Adrenal gland (tissue), 5 donors: ENCODE measurements around the gene MBP.

ENCODE experiments used
- POLR2A ChIP-seq, 2 donors: fragments of 450-650 bp; IDR thresholded peaks; one replicate each; pipeline ENCODE4 v1.6.1; 2017; ENCODE audit warnings: antibody characterized with exemption in 2 of 2, mild to moderate bottlenecking in 2 of 2, moderate library complexity in 1 of 2
- TF ChIP-seq, protein P1 (sequence below), 6 experiments: fragments of 450-650 bp in 4 of 6; fragments of 200-600 bp in 2 of 6; sonication (generic) in 1 of 6; IDR thresholded peaks; 1 replicate in 5 of 6; 2 replicates in 1 of 6; pipeline versions ENCODE4 v1.5.1 to v1.8.0; 2016 to 2021; ENCODE audit warnings: antibody characterized with exemption in 6 of 6, mild to moderate bottlenecking in 2 of 6, moderate library complexity in 1 of 6
- donor health status: DM: no; HTN: no; CAD: no.

DNA sequence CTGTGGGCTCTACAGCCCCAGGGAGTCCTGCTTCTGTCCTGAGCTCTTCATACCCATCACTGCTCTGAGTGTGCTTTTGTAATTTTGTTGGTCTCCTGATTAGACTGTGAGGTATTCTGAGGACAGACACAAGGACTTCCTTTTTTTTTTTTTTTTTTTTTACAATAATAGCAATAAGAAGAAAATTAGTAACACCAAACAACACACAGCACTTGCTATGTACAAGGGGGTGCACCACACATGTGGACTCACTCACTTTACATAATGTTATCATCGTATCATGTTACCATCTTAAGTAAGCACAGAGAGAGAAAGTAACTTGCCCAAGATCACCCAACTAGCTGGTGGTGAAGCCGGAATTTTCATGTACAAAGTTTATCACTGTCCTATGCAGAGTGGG is 34.6 kb downstream of the MBP start:
- TF ChIP-seq, protein P1, sequence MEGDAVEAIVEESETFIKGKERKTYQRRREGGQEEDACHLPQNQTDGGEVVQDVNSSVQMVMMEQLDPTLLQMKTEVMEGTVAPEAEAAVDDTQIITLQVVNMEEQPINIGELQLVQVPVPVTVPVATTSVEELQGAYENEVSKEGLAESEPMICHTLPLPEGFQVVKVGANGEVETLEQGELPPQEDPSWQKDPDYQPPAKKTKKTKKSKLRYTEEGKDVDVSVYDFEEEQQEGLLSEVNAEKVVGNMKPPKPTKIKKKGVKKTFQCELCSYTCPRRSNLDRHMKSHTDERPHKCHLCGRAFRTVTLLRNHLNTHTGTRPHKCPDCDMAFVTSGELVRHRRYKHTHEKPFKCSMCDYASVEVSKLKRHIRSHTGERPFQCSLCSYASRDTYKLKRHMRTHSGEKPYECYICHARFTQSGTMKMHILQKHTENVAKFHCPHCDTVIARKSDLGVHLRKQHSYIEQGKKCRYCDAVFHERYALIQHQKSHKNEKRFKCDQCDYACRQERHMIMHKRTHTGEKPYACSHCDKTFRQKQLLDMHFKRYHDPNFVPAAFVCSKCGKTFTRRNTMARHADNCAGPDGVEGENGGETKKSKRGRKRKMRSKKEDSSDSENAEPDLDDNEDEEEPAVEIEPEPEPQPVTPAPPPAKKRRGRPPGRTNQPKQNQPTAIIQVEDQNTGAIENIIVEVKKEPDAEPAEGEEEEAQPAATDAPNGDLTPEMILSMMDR (IDR thresholded peaks at IDR 0.05): no peak
- TF ChIP-seq POLR2A (IDR thresholded peaks at IDR 0.05): no peak
